Keratinocyte (primary cell): ENCODE data around the gene C1S.
"Not testable (repeated sequence)": the region's sequence is repeated elsewhere in the genome, so short reads cannot be mapped to it uniquely, and the experiment has no call there.

Experiments
- EZH2 ChIP-seq: IDR thresholded peaks from one replicate; pipeline ENCODE4 v1.6.1; 2012; ENCODE audit warnings: inconsistent platforms, mild to moderate bottlenecking, low read length, moderate library complexity
- TF ChIP-seq, protein P1 (sequence below), 3 experiments: IDR thresholded peaks in 1 of 3; conservative IDR thresholded peaks in 1 of 3; optimal IDR thresholded peaks in 1 of 3; 2 replicates in 2 of 3; 3 replicates in 1 of 3; pipeline versions ENCODE3 to v1.5.1; 2011; ENCODE audit warnings: low read length in 3 of 3, mild to moderate bottlenecking in 3 of 3, moderate library complexity in 2 of 3, control low read depth in 1 of 3, inconsistent platforms in 1 of 3; ENCODE audit not compliant: insufficient read depth in 2 of 3; ENCODE audit errors: extremely low read depth in 1 of 3

DNA sequence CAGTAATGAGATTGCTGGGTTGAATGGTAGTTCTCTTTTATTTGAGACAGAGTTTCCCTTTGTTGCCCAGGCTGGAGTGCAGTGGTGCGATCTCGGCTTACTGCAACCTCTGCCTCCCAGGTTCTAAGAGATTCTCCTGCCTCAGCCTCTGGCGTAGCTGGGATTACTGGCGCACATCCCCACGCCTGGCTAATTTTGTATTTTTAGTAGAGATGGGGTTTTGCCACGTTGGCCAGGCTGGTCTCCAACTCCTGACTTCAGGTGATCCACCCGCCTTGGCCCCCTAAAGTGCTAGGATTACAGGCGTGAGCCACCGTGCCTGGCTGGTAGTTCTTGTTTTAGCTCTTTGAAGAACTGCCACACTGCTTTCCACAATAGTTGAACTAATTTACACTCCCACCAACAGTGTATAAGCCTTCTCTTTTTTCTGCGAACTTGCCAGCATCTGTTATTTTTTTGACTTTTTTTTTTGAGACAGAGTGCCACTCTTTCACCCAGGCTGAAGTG, 11.0 kb upstream of the C1S start:
- TF ChIP-seq, protein P1, sequence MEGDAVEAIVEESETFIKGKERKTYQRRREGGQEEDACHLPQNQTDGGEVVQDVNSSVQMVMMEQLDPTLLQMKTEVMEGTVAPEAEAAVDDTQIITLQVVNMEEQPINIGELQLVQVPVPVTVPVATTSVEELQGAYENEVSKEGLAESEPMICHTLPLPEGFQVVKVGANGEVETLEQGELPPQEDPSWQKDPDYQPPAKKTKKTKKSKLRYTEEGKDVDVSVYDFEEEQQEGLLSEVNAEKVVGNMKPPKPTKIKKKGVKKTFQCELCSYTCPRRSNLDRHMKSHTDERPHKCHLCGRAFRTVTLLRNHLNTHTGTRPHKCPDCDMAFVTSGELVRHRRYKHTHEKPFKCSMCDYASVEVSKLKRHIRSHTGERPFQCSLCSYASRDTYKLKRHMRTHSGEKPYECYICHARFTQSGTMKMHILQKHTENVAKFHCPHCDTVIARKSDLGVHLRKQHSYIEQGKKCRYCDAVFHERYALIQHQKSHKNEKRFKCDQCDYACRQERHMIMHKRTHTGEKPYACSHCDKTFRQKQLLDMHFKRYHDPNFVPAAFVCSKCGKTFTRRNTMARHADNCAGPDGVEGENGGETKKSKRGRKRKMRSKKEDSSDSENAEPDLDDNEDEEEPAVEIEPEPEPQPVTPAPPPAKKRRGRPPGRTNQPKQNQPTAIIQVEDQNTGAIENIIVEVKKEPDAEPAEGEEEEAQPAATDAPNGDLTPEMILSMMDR (optimal IDR thresholded peaks at IDR 0.05 in 1 of 3, IDR thresholded peaks at IDR 0.05 in 1 of 3, conservative IDR thresholded peaks at IDR 0.05 in 1 of 3; ENCODE audit: extremely low read depth in 1 of 3, insufficient read depth in 2 of 3, low read length in 3 of 3), result not testable (repeated sequence)
- not testable (repeated sequence) for TF ChIP-seq EZH2
